ENCODE measurements around the gene ZFP36. TPM values are rescaled to one million over a fixed set of nuclear protein-coding genes. Genes with fewer than 3 reads are reported as not detected.

ZFP36 gene
- total RNA-seq, 1 experiment from 2014 or later, result 16.3 TPM

DNA sequence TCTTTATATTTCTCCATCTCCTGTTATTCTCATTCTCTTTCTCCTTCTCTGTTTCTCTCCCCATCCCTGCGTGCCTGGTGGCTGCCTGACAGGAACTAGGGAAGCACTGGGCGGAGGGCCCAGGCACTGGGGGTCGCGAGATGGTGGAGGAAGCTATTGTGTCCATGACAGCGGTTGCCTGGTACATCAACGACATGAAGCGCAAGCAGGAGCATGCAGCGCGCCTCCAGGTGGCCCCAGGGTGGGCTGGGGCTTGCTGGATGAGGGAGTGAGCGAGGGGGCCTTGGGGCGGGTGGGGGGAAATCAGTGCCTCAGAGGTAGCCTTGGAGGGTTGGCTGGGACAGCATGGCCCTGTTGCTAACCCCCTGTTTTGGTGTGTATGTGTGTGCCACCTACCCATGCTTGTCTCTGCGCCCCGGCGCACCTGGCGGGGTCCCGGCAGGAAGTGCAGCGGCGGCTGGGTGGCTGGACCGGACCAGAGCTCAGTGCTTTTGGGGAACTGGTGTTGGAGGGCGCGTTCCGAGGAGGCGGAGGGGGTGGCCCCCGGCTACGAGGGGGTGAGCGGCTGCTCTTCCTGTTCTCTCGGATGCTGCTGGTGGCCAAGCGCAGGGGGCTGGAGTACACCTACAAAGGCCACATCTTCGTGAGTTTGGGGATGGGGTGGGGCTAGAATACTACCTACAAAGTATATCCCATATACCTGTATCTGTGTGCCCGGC lies 11.0 kb downstream of the ZFP36 start:
- H3K36me3 ChIP-seq (ENCODE audit: insufficient read depth, low read length), result no peaks in the 10 kb centered on the region
- H2AFZ ChIP-seq (ENCODE audit: low read length), result no peak overlapping the region
- H3K9me2 ChIP-seq (replicated peaks; ENCODE audit: insufficient read depth, low read length), result no peaks in the 10 kb centered on the region
- H3K4me3 ChIP-seq (ENCODE audit: low read length), result no peak overlapping the region
- H3K27ac ChIP-seq (ENCODE audit: low read length), result no peak overlapping the region
- no peaks in the 10 kb centered on the region for H4K20me1 ChIP-seq (ENCODE audit: insufficient read depth, low read depth, low read length)
- H3K79me2 ChIP-seq (ENCODE audit: low read length), result peaks cover 10% of the 10 kb centered on the region
- DNase-seq, result no peak
- no peaks in the 10 kb centered on the region for H3K27me3 ChIP-seq (ENCODE audit: low read length)
- no peak overlapping the region for H3K9ac ChIP-seq (ENCODE audit: low read length)
- peaks cover 10% of the 10 kb centered on the region for H3K4me1 ChIP-seq (ENCODE audit: low read length)
- H3K9me3 ChIP-seq (ENCODE audit: low read length), result no peaks in the 10 kb centered on the region
- H3K4me2 ChIP-seq (ENCODE audit: low read depth, low read length, poor library complexity, severe bottlenecking), result no peak overlapping the region

DNA sequence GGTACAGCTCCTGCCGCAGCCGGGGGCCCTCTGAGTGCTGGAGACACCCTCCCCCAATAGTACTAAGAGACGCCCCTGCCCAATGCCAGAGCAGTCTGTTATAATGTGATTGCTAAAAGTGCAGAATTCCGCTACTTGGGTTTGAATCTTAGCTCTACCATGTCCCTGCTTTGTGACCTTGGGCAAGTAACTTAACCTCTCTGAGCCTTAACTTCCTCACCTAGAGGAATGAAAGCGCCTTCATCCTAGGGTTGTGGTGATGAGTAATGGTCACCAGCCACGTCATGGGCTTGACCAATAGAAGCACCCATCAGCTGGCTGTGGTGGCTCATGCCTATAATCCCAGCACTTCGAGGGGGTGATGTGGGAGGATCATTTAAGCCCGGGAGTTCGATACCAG lies 12.4 kb downstream of the ZFP36 start:
- Histone ChIP-seq H3K4me1 (ENCODE audit: low read length) (peaks cover 4% of the 10 kb centered on the region), H3K4me2 (ENCODE audit: low read depth, low read length, poor library complexity, severe bottlenecking) (no peak overlapping the region), H3K27me3 (ENCODE audit: low read length) (no peaks in the 10 kb centered on the region), H3K36me3 (ENCODE audit: insufficient read depth, low read length) (no peaks in the 10 kb centered on the region), H3K27ac (ENCODE audit: low read length) (no peak overlapping the region), H3K9ac (ENCODE audit: low read length) (no peak overlapping the region), H3K4me3 (ENCODE audit: low read length) (no peak overlapping the region), H3K79me2 (ENCODE audit: low read length) (peaks cover 5% of the 10 kb centered on the region), H3K9me3 (ENCODE audit: low read length) (no peaks in the 10 kb centered on the region), H3K9me2 (replicated peaks; ENCODE audit: insufficient read depth, low read length) (no peaks in the 10 kb centered on the region), H4K20me1 (ENCODE audit: insufficient read depth, low read depth, low read length) (no peaks in the 10 kb centered on the region), H2AFZ (ENCODE audit: low read length) (no peak overlapping the region)
- DNase-seq, result no peak

- Histone ChIP-seq H3K9me3 (ENCODE audit: low read length) (no peaks in the 10 kb centered on the region), H3K27me3 (ENCODE audit: low read length) (no peaks in the 10 kb centered on the region), H3K36me3 (ENCODE audit: insufficient read depth, low read length) (no peaks in the 10 kb centered on the region), H2AFZ (ENCODE audit: low read length) (no peak overlapping the region), H4K20me1 (ENCODE audit: insufficient read depth, low read depth, low read length) (no peaks in the 10 kb centered on the region), H3K9me2 (replicated peaks; ENCODE audit: insufficient read depth, low read length) (no peaks in the 10 kb centered on the region), H3K4me3 (ENCODE audit: low read length) (no peak overlapping the region), H3K4me2 (ENCODE audit: low read depth, low read length, poor library complexity, severe bottlenecking) (no peak overlapping the region), H3K4me1 (ENCODE audit: low read length) (no peaks in the 10 kb centered on the region), H3K9ac (ENCODE audit: low read length) (no peak overlapping the region), H3K79me2 (ENCODE audit: low read length) (no peaks in the 10 kb centered on the region), H3K27ac (ENCODE audit: low read length) (no peak overlapping the region)
- no peak for DNase-seq
Observed at GRCh38 chr19:39420769-39421168, 14.1 kb downstream of the ZFP36 start.

GRCh38 chr19:39422020-39422419 lies 15.4 kb downstream of the ZFP36 start:
- Histone ChIP-seq H3K27me3 (ENCODE audit: low read length) (no peaks in the 10 kb centered on the region), H4K20me1 (ENCODE audit: insufficient read depth, low read depth, low read length) (no peaks in the 10 kb centered on the region), H3K36me3 (ENCODE audit: insufficient read depth, low read length) (no peaks in the 10 kb centered on the region), H2AFZ (ENCODE audit: low read length) (no peak overlapping the region), H3K27ac (ENCODE audit: low read length) (no peak overlapping the region), H3K9me2 (replicated peaks; ENCODE audit: insufficient read depth, low read length) (no peaks in the 10 kb centered on the region), H3K4me2 (ENCODE audit: low read depth, low read length, poor library complexity, severe bottlenecking) (no peak overlapping the region), H3K4me1 (ENCODE audit: low read length) (no peaks in the 10 kb centered on the region), H3K4me3 (ENCODE audit: low read length) (no peak overlapping the region), H3K9ac (ENCODE audit: low read length) (no peak overlapping the region), H3K79me2 (ENCODE audit: low read length) (no peaks in the 10 kb centered on the region), H3K9me3 (ENCODE audit: low read length) (no peaks in the 10 kb centered on the region)
- DNase-seq, result no peak

DNA sequence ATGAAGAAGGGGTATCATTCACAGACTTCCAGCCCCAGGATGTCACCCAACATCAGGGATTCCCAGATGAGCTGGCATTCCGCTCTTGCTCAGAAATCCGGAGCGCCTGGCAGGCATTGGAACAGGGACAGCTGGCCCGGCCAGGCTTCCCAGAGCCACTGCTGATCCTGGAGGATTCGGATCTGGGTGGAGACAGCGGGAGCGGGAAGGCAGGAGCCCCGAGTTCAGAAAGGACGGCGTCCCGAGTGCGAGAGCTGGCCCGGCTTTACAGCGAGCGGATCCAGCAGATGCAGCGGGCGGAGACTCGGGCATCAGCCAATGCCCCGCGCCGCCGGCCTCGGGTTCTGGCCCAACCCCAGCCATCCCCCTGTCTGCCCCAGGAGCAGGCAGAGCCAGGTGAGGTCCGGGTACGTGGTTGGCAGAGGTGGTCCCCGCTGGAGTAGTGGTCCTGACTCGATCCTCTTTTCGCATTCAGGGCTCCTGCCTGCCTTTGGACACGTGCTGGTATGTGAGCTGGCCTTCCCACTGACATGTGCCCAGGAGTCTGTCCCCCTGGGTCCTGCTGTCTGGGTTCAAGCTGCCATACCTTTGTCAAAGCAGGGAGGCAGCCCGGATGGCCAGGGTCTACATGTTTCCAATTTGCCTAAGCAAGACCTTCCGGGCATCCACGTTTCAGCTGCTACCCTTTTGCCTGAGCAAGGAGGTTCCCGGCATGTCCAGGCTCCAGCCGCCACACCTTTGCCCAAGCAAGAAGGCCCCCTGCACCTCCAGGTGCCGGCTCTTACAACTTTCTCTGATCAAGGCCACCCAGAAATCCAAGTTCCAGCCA lies 16.8 kb downstream of the ZFP36 start:
- H3K4me1 ChIP-seq (ENCODE audit: low read length), result no peaks in the 10 kb centered on the region
- no peaks in the 10 kb centered on the region for H3K9me3 ChIP-seq (ENCODE audit: low read length)
- no peak overlapping the region for H3K4me2 ChIP-seq (ENCODE audit: low read depth, low read length, poor library complexity, severe bottlenecking)
- no peaks in the 10 kb centered on the region for H3K36me3 ChIP-seq (ENCODE audit: insufficient read depth, low read length)
- no peak overlapping the region for H3K4me3 ChIP-seq (ENCODE audit: low read length)
- no peaks in the 10 kb centered on the region for H3K9me2 ChIP-seq (replicated peaks; ENCODE audit: insufficient read depth, low read length)
- H3K27ac ChIP-seq (ENCODE audit: low read length), result no peak overlapping the region
- H2AFZ ChIP-seq (ENCODE audit: low read length), result no peak overlapping the region
- no peak for DNase-seq
- H4K20me1 ChIP-seq (ENCODE audit: insufficient read depth, low read depth, low read length), result no peaks in the 10 kb centered on the region
- H3K9ac ChIP-seq (ENCODE audit: low read length), result no peak overlapping the region
- no peaks in the 10 kb centered on the region for H3K79me2 ChIP-seq (ENCODE audit: low read length)
- no peaks in the 10 kb centered on the region for H3K27me3 ChIP-seq (ENCODE audit: low read length)

DNA sequence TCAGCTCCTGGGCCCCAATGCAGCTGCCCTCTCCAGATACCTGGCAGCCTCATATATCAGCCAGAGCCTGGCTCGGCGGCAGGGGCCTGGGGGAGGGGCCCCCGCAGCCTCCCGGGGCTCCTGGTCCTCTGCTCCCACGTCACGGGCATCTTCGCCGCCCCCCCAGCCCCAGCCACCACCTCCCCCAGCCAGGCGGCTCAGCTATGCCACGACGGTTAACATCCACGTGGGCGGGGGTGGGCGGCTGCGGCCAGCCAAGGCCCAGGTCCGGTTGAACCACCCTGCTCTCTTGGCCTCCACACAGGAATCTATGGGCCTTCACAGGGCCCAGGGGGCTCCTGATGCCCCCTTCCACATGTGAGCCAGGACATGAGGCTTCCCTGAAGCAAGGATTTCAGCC lies 18.3 kb downstream of the ZFP36 start:
- no peak overlapping the region for H2AFZ ChIP-seq (ENCODE audit: low read length)
- no peak for DNase-seq
- no peak overlapping the region for H3K9ac ChIP-seq (ENCODE audit: low read length)
- no peak overlapping the region for H3K4me2 ChIP-seq (ENCODE audit: low read depth, low read length, poor library complexity, severe bottlenecking)
- no peaks in the 10 kb centered on the region for H3K9me2 ChIP-seq (replicated peaks; ENCODE audit: insufficient read depth, low read length)
- H3K27me3 ChIP-seq (ENCODE audit: low read length), result no peaks in the 10 kb centered on the region
- H3K79me2 ChIP-seq (ENCODE audit: low read length), result no peaks in the 10 kb centered on the region
- no peaks in the 10 kb centered on the region for H3K4me1 ChIP-seq (ENCODE audit: low read length)
- no peaks in the 10 kb centered on the region for H3K36me3 ChIP-seq (ENCODE audit: insufficient read depth, low read length)
- H3K27ac ChIP-seq (ENCODE audit: low read length), result no peak overlapping the region
- no peaks in the 10 kb centered on the region for H3K9me3 ChIP-seq (ENCODE audit: low read length)
- no peaks in the 10 kb centered on the region for H4K20me1 ChIP-seq (ENCODE audit: insufficient read depth, low read depth, low read length)
- H3K4me3 ChIP-seq (ENCODE audit: low read length), result no peak overlapping the region

DNA sequence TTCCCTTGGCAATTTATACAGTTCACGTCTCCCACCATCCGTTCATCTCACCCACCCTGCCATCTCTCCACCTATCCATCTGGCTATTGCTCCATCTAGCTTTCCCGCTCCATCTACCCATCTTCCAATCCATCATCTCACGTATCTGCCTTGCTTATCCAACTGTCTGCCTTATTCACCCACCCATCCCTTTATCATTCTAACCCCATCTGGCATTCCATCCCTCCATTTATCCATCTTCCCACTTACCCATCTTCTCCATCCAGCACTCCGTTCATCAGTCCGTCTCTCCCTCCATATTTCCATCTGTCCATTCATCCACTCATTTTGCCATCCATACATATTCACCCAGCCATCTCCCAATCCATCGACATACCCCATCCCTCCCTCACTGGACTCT lies 19.1 kb downstream of the ZFP36 start:
- no peaks in the 10 kb centered on the region for H3K9me2 ChIP-seq (replicated peaks; ENCODE audit: insufficient read depth, low read length)
- no peak overlapping the region for H3K4me3 ChIP-seq (ENCODE audit: low read length)
- no peak overlapping the region for H3K27ac ChIP-seq (ENCODE audit: low read length)
- no peak for DNase-seq
- H3K36me3 ChIP-seq (ENCODE audit: insufficient read depth, low read length), result no peaks in the 10 kb centered on the region
- no peaks in the 10 kb centered on the region for H3K79me2 ChIP-seq (ENCODE audit: low read length)
- no peaks in the 10 kb centered on the region for H3K27me3 ChIP-seq (ENCODE audit: low read length)
- H3K9ac ChIP-seq (ENCODE audit: low read length), result no peak overlapping the region
- H3K4me1 ChIP-seq (ENCODE audit: low read length), result no peaks in the 10 kb centered on the region
- H4K20me1 ChIP-seq (ENCODE audit: insufficient read depth, low read depth, low read length), result no peaks in the 10 kb centered on the region
- H2AFZ ChIP-seq (ENCODE audit: low read length), result no peak overlapping the region
- H3K4me2 ChIP-seq (ENCODE audit: low read depth, low read length, poor library complexity, severe bottlenecking), result no peak overlapping the region
- no peaks in the 10 kb centered on the region for H3K9me3 ChIP-seq (ENCODE audit: low read length)

DNA sequence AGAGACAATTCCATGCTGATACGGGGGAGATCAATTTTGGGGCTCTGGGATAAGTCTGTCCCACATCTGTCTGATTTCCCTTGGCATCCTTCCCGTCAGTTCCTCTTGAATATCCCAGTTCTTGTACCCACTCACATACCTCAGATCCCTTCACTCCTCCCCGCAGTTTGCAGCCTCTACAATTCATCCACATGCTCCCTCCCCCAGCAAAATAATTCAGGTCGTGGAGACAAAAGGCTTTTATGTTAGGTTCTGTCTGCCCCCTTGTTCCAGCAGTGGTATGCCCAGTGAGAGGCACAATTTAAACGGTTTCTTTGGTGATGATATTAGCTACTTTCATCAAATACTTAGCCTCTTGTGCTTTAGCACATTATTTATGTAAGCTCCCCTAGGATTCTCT lies 19.5 kb downstream of the ZFP36 start:
- H3K4me1 ChIP-seq (ENCODE audit: low read length), result no peaks in the 10 kb centered on the region
- no peak overlapping the region for H3K9ac ChIP-seq (ENCODE audit: low read length)
- no peaks in the 10 kb centered on the region for H3K9me3 ChIP-seq (ENCODE audit: low read length)
- H3K9me2 ChIP-seq (replicated peaks; ENCODE audit: insufficient read depth, low read length), result no peaks in the 10 kb centered on the region
- DNase-seq, result peak; percentile 60
- no peak overlapping the region for H2AFZ ChIP-seq (ENCODE audit: low read length)
- no peaks in the 10 kb centered on the region for H4K20me1 ChIP-seq (ENCODE audit: insufficient read depth, low read depth, low read length)
- H3K79me2 ChIP-seq (ENCODE audit: low read length), result no peaks in the 10 kb centered on the region
- H3K4me2 ChIP-seq (ENCODE audit: low read depth, low read length, poor library complexity, severe bottlenecking), result no peak overlapping the region
- H3K4me3 ChIP-seq (ENCODE audit: low read length), result no peak overlapping the region
- no peak overlapping the region for H3K27ac ChIP-seq (ENCODE audit: low read length)
- H3K36me3 ChIP-seq (ENCODE audit: insufficient read depth, low read length), result no peaks in the 10 kb centered on the region
- H3K27me3 ChIP-seq (ENCODE audit: low read length), result no peaks in the 10 kb centered on the region
